Tibial artery (tissue), 4 donors: Measurements from ENCODE around the gene MCCD1.

ENCODE experiments used
- DNase-seq, 2 donors: peaks; one replicate each; pipeline ENCODE4 v3.0.0-alpha.2; 2019
- H3K27ac ChIP-seq, 2 donors: fragments of 200-600 bp; sonication (generic) in 1 of 2; 1 replicate in 1 of 2; 2 replicates in 1 of 2; pipeline ENCODE4 v1.5.1; 2018 to 2019; ENCODE audit warnings: mild to moderate bottlenecking in 1 of 2
- H3K27me3 ChIP-seq, 2 donors: fragments of 200-600 bp; sonication (generic) in 1 of 2; one replicate each; pipeline versions ENCODE4 v1.5.1 to v1.6.0; 2016 to 2019
- H3K36me3 ChIP-seq, 3 donors: fragments of 200-600 bp; sonication (generic) in 2 of 3; one replicate each; pipeline ENCODE4 v1.5.1; 2016 to 2019; ENCODE audit warnings: mild to moderate bottlenecking in 2 of 3
- H3K4me1 ChIP-seq, 4 donors: fragments of 200-600 bp; sonication (generic) in 2 of 4; 1 replicate in 3 of 4; 2 replicates in 1 of 4; pipeline ENCODE4 v1.5.1; 2016 to 2019
- H3K4me3 ChIP-seq, 2 donors: fragments of 200-600 bp; sonication (generic) in 1 of 2; 1 replicate in 1 of 2; 2 replicates in 1 of 2; pipeline ENCODE4 v1.5.1; 2018 to 2019; ENCODE audit warnings: mild to moderate bottlenecking in 2 of 2
- H3K9me3 ChIP-seq, 3 donors: fragments of 200-600 bp; sonication (generic) in 1 of 3; one replicate each; pipeline ENCODE4 v1.5.1; 2016 to 2019
- intact Hi-C: fragments of 100-400 bp; cut with DNase I; formaldehyde crosslinking; loops from one replicate; pipeline ENCODE4 v1.15.0; 2023; ENCODE audit warnings: low total_unique reads
- TF ChIP-seq, protein P1 (sequence below), 2 experiments: fragments of 200-600 bp in 1 of 2; fragments of 450-650 bp in 1 of 2; IDR thresholded peaks; one replicate each; pipeline ENCODE4 v1.5.1; 2017 to 2019; ENCODE audit warnings: antibody characterized with exemption in 2 of 2, mild to moderate bottlenecking in 1 of 2, moderate library complexity in 1 of 2

The MCCD1 gene

DNA sequence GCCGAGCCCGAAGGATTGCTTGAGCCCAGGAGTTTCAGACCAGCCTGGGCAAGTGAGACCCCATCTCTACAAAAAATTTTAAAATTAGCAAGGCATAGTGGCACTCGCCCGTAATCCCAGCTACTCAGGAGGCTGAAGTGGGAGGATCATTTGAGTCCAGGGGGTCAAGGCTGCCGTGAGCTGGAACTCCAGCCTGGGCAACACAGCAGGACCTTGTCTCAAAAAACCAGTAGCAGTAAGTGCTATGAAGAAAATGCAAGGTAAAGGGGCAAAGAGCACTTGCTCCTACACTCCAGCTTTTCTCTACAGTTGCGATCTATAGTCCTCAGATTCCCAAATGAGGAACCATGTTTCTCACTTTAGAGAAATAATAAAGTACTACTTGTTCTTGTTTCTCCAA lies 14.9 kb downstream of the MCCD1 start:
- Histone ChIP-seq H3K9me3 (no peaks in the 10 kb centered on the region), H3K27ac (peak overlapping the region in 1 of 2 donors; percentile 91), H3K4me3 (no peak overlapping the region), H3K27me3 (no peaks in the 10 kb centered on the region), H3K36me3 (peaks cover 17 to 20% (median 18%) of the 10 kb centered on the region in 3 donors), H3K4me1 (peaks cover 0 to 48% (median 41%) of the 10 kb centered on the region in 4 donors)
- DNase-seq = no peak
- intact Hi-C loops = no loop called here
- TF ChIP-seq, protein P1, sequence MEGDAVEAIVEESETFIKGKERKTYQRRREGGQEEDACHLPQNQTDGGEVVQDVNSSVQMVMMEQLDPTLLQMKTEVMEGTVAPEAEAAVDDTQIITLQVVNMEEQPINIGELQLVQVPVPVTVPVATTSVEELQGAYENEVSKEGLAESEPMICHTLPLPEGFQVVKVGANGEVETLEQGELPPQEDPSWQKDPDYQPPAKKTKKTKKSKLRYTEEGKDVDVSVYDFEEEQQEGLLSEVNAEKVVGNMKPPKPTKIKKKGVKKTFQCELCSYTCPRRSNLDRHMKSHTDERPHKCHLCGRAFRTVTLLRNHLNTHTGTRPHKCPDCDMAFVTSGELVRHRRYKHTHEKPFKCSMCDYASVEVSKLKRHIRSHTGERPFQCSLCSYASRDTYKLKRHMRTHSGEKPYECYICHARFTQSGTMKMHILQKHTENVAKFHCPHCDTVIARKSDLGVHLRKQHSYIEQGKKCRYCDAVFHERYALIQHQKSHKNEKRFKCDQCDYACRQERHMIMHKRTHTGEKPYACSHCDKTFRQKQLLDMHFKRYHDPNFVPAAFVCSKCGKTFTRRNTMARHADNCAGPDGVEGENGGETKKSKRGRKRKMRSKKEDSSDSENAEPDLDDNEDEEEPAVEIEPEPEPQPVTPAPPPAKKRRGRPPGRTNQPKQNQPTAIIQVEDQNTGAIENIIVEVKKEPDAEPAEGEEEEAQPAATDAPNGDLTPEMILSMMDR (IDR thresholded peaks at IDR 0.05) = no peak

DNA sequence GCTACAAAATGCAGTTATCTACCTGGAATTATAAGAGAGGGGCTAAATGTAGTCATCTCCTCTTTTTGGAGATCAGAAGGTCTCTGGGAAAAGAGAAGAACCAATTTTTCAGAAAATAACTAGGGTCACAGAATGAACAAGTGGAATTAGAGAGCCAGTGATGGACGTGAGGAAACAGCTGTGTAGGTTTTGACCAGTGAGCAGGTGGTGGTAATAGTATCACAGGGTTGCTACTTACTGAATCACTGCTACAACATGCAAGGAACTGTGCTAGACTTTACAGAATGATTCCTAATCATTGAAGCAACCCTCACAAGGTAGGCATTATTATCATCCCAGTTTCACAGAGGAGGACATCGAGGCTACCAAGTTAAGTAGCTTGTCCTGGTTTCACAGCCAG lies 15.9 kb downstream of the MCCD1 start:
- Histone ChIP-seq H3K27me3 (no peaks in the 10 kb centered on the region), H3K4me3 (no peak overlapping the region), H3K36me3 (peaks cover 6 to 17% (median 13%) of the 10 kb centered on the region in 3 donors), H3K4me1 (peaks cover 0 to 46% (median 36%) of the 10 kb centered on the region in 4 donors), H3K27ac (no peak overlapping the region), H3K9me3 (no peaks in the 10 kb centered on the region)
- TF ChIP-seq, protein P1 (IDR thresholded peaks at IDR 0.05) = no peak
- intact Hi-C loops = no loop called here
- DNase-seq = no peak

DNA sequence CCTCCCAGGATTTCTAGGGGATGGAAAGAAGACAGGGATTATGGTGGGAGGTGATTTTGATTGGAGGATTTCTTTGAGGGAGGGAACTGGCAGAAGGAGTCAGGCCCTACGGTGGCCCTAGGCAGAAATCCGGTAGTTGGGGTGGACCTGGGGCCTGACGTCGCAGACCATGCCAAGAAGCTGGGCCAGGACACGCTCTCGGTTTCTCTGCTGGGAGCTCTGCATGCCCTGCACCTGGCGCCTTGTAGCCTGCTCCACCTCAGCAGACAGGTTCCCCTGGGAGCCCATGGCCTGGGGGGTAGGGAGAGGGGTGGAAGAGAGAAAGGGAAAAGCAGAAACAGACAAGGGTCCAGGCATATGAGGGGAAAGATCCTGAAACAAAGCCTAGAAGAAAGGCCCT lies 16.5 kb downstream of the MCCD1 start:
- no peak for DNase-seq
- H3K4me1 ChIP-seq = peaks cover 0 to 46% (median 30%) of the 10 kb centered on the region in 4 donors
- no peak overlapping the region for H3K4me3 ChIP-seq
- no peaks in the 10 kb centered on the region for H3K27me3 ChIP-seq
- H3K9me3 ChIP-seq = no peaks in the 10 kb centered on the region
- H3K27ac ChIP-seq = no peak overlapping the region
- intact Hi-C loops = no loop called here
- TF ChIP-seq, protein P1 (IDR thresholded peaks at IDR 0.05) = no peak
- peaks cover 5 to 13% (median 12%) of the 10 kb centered on the region in 3 donors for H3K36me3 ChIP-seq

DNA sequence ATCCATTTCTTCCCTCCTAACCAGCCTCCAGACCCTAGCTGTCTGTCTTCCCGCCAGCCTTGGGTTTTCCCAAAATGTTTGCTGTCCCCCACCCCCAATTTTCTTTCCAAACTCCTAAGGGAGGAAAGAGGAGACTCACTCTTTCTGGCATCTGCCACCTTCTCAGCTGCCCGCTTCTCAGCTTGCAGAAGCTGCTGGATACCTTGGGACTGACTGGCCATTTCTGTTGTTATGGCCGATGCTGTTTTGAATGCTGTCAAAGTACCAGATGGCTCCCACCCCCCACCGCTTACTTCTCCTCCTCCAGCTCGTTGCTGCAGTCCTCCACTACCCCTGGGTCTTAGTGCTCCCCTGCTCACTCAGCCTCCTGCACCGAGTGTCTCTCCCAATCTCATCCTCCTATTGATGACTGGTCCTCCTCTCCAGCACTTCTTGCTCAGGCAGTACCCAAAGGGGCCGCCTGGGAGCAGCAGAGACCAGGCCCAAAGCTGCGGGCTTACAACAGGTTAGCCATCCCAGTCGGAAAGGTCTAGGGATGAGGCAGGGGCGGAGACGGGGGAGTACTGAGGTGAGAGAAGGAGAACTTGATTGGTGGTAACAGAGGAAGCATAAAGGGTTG lies 17.7 kb downstream of the MCCD1 start, which contains the start of gene ATP6V1G2:
ATP6V1G2 (minus strand) TSS at position 270 of the 619 bp plus-strand sequence; CDS start at position 221, 49 bp downstream.
- Histone ChIP-seq H3K4me3 (peak within 1 kb of the TSS; percentile 46 to 54), H3K27ac (peak within 1 kb of the TSS; percentile 72 to 74), H3K4me1 (peaks cover 0 to 42% (median 24%) of the 10 kb centered on the region in 4 donors), H3K9me3 (no peaks in the 10 kb centered on the region), H3K36me3 (peaks cover 7 to 23% (median 16%) of the 10 kb centered on the region in 3 donors), H3K27me3 (no peaks in the 10 kb centered on the region)
- intact Hi-C loops = loop anchor here (2.0 kb wide), 1 partner anchor 52 kb away; no protein-coding TSS in a partner anchor
- peak; percentile 91 to 93 for DNase-seq
- TF ChIP-seq, protein P1 (IDR thresholded peaks at IDR 0.05) = peak; percentile 96 to 98

DNA sequence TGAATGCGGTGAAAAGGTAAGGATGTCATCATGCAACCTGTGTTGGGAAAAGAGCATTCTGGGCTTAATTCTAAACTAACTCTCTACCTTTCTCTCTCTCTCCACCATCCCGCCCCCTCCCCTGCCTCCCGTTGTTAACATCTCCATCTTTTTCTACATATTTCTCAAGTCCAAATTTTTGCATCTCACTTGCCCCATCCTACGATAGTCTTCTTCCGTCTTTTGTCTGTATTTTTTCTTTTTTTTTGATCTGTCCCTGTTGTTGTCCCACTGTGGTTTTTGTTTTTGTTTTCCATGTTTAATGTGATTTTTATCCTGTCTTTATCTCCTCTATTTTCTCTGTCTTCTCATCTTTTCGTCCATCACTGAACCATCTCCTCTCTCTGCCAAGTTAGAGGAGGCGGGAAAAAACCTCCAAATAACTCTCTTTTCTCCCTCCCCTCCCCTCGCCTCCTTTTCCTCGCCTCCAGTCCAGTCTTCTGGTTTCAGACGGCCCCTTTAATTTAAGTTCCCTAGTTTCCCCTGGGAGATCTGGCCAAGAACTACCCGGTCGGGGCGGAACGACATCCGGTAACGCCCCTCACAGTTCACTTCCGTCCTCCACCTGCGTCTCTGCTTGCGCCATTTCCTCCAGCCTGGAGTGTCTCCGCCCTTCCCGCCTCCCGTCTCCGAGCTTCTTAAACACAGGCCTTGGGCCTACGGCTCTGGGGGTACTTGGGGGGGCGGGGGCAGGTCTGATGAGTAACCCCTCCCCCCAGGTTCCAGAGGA lies 18.4 kb downstream of the MCCD1 start, which contains the start of gene NFKBIL1:
NFKBIL1 (plus strand) TSS at position 651 of the 769 bp plus-strand sequence; CDS start at position 738, 87 bp downstream.
- H3K4me1 ChIP-seq = peaks cover 0 to 42% (median 24%) of the 10 kb centered on the region in 4 donors
- H3K9me3 ChIP-seq = no peaks in the 10 kb centered on the region
- peak; percentile 98 to 99 for DNase-seq
- intact Hi-C loops = loop anchor here (2.0 kb wide), 1 partner anchor 52 kb away; no protein-coding TSS in a partner anchor
- TF ChIP-seq, protein P1 (IDR thresholded peaks at IDR 0.05) = peak in 1 of 2 experiments; percentile 3
- H3K36me3 ChIP-seq = peaks cover 7 to 28% (median 20%) of the 10 kb centered on the region in 3 donors
- no peaks in the 10 kb centered on the region for H3K27me3 ChIP-seq
- H3K27ac ChIP-seq = peak within 1 kb of the TSS; percentile 72 to 74
- H3K4me3 ChIP-seq = peak within 1 kb of the TSS; percentile 46 to 54
